GM13977 (cell line): ENCODE data around the gene GLE1.

ENCODE experiments used
- DNase-seq: peaks from one replicate; pipeline ENCODE4 v3.0.0; 2012; ENCODE audit warnings: low spot score
- in situ Hi-C: fragments of 300-500 bp; cut with MboI; formaldehyde crosslinking; loops from one replicate; pipeline ENCODE4 v1.12.0; 2022; ENCODE audit warnings: low sequenced_read_pairs, low pct_unique_long_range_greater_than_20kb, mixed read lengths, inconsistent platforms; ENCODE audit not compliant: unreplicated experiment
- TF ChIP-seq, protein P1 (sequence below): IDR thresholded peaks from 2 replicates; pipeline ENCODE4 v1.5.1; 2012; ENCODE audit warnings: mild to moderate bottlenecking, control low read depth; ENCODE audit not compliant: insufficient read depth; ENCODE audit errors: extremely low read depth, missing control alignments

Gene GLE1

GRCh38 chr9:128504485-128505413 lies at the start of gene GLE1:
Gene GLE1, plus strand, starts transcription at chr9:128504719. Its CDS starts 87 bp downstream, at chr9:128504806.
- DNase-seq, result peak; percentile 98
- in situ Hi-C loops, result no loop called here
- TF ChIP-seq, protein P1, sequence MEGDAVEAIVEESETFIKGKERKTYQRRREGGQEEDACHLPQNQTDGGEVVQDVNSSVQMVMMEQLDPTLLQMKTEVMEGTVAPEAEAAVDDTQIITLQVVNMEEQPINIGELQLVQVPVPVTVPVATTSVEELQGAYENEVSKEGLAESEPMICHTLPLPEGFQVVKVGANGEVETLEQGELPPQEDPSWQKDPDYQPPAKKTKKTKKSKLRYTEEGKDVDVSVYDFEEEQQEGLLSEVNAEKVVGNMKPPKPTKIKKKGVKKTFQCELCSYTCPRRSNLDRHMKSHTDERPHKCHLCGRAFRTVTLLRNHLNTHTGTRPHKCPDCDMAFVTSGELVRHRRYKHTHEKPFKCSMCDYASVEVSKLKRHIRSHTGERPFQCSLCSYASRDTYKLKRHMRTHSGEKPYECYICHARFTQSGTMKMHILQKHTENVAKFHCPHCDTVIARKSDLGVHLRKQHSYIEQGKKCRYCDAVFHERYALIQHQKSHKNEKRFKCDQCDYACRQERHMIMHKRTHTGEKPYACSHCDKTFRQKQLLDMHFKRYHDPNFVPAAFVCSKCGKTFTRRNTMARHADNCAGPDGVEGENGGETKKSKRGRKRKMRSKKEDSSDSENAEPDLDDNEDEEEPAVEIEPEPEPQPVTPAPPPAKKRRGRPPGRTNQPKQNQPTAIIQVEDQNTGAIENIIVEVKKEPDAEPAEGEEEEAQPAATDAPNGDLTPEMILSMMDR, result no peak

DNA sequence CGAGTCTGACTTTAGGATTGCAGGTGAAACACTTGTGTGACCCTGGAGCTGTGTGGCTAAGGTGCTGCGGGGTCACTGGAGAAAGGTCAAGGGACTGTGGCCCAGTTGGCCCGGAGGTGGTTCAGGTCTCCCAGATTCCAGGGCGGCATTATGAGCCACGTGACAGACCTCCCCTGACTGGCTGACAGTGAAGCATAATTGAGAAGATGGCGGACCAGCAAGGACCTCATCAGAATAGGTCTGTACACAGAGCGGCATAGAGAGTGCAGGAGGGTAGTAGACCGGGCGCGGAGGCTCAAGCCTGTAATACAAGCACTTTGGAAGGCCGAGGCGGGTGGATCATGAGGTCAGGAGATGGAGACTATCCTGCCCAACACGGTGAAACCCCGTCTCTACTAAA lies 49.5 kb upstream of the GLE1 start:
- in situ Hi-C loops, result no loop called here
- TF ChIP-seq, protein P1, result no peak
- DNase-seq, result no peak

DNA sequence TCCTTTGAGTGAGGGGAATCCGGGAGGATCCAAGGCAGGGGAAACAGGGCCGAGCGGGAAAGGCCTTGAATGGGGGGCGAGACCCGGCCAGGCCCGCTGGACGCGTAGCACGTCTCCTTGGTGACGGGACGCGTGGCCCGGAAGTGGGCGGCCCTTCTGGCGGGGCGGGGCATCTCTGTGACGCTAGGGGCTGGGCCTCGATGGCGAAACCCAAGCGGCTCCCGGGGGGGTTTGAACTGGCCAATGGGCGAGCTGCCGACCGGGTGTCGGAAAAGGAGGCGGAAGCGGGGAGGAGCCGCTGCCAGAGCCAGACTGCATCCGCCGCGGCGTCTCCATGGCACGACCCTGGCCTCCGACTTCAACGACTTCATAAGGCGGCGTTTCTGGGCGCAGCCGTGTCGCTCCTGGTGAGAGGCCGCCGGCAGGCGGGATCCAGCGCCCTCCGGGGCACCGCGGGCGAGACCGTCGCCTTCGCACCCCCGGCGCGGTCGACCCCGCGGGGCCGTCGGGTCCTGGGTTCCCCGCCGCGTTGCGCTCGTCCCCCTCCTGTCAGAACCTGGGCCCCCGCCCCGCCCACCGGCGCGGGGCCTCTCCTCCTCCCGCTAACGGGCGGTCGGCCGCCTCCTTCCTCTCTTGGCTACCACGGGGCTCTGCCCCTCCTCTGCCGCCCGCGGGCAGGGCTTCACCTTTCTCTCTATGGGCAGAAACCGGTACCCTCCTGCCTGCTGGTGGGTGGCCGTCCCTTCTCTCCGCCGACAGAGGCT lies 48.5 kb upstream of the GLE1 start, which contains the start of gene ODF2:
Gene ODF2 (plus strand): TSS at position 158 of the 764 bp plus-strand sequence. CDS start 86 bp downstream, at position 244.
- in situ Hi-C loops, result no loop called here
- TF ChIP-seq, protein P1, result no peak
- DNase-seq, result peak; percentile 99

- TF ChIP-seq, protein P1, result no peak
- DNase-seq, result peak; percentile 95
- in situ Hi-C loops, result no loop called here
Measured at GRCh38 chr9:128456613-128457061, 47.9 kb upstream of the GLE1 start.

GRCh38 chr9:128457207-128457606 lies 47.3 kb upstream of the GLE1 start:
- no peak for DNase-seq
- in situ Hi-C loops, result no loop called here
- TF ChIP-seq, protein P1, result no peak

DNA sequence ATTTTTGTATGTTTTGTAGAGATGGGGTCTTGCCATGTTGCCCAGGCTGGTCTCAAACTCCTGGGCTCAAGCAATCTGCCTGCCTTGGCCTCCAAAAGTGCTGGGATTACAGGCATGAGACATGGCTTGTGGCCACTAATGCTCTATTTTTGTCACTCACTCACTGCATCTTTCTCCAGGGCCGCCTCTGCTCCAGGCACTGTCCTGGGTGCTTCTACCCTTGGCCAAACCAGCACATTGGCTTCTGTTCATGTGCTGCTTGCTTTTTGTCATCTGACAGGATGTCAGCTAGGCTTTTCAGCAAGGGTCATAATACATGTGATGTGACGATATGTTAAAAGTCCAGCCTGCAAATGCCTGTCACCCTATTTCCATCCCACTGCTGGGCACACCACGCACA lies 45.5 kb upstream of the GLE1 start:
- in situ Hi-C loops, result no loop called here
- DNase-seq, result no peak
- TF ChIP-seq, protein P1, result no peak
